SK-N-SH (cell line): ENCODE measurements around the gene ASTL.

Experiments used
- CTCF ChIP-seq: fragments of 200-600 bp; sonication (generic); IDR thresholded peaks from 2 replicates; pipeline ENCODE4 v1.6.1; 2017; ENCODE audit warnings: antibody characterized with exemption, mild to moderate bottlenecking, moderate library complexity
- POLR2AphosphoS5 ChIP-seq: IDR thresholded peaks from 2 replicates; pipeline ENCODE4 v1.6.1; 2012; ENCODE audit warnings: low read depth, low read length
- REST ChIP-seq: IDR thresholded peaks from 2 replicates; pipeline ENCODE4 v1.6.1; 2012; ENCODE audit warnings: mild to moderate bottlenecking, low read depth, low read length, moderate library complexity
- TAF1 ChIP-seq: IDR thresholded peaks from 2 replicates; pipeline ENCODE4 v1.6.1; 2012; ENCODE audit warnings: low read depth, mild to moderate bottlenecking, low read length, moderate library complexity, borderline replicate concordance

- TF ChIP-seq REST, result no peak
- no peak for TF ChIP-seq CTCF
- no peak for TF ChIP-seq POLR2AphosphoS5
- TF ChIP-seq TAF1, result no peak
Measured at GRCh38 chr2:96083064-96083939, 55.0 kb downstream of the ASTL start.
